Trophoblast cell (in vitro differentiated cells and primary cell): Measurements from ENCODE around the gene PIK3R1.

Experiments
- DNase-seq, 2 donors: peaks; one replicate each; pipeline ENCODE4 v3.0.0-alpha.2; 2016
- H2AFZ ChIP-seq: 2 replicates; pipeline ENCODE4 v1.6.1; 2013; ENCODE audit warnings: low read length, moderate library complexity, mild to moderate bottlenecking; ENCODE audit not compliant: insufficient read depth, poor library complexity
- H2AK5ac ChIP-seq: 2 replicates; pipeline ENCODE4 v1.6.1; 2013; ENCODE audit warnings: mild to moderate bottlenecking, low read length
- H2BK120ac ChIP-seq: 2 replicates; pipeline ENCODE4 v1.6.1; 2013; ENCODE audit warnings: low read length, mild to moderate bottlenecking, moderate library complexity; ENCODE audit not compliant: insufficient read depth, poor library complexity
- H2BK12ac ChIP-seq: 2 replicates; pipeline ENCODE4 v1.6.1; 2013; ENCODE audit warnings: mild to moderate bottlenecking, low read length, moderate library complexity
- H2BK5ac ChIP-seq: 2 replicates; pipeline ENCODE4 v1.6.1; 2013; ENCODE audit warnings: low read length, low read depth, moderate library complexity, mild to moderate bottlenecking; ENCODE audit not compliant: poor library complexity
- H3K14ac ChIP-seq: 2 replicates; pipeline ENCODE4 v1.6.1; 2013; ENCODE audit warnings: mild to moderate bottlenecking, low read length
- H3K18ac ChIP-seq: 2 replicates; pipeline ENCODE4 v1.6.1; 2013; ENCODE audit warnings: mild to moderate bottlenecking, low read length
- H3K23ac ChIP-seq: 2 replicates; pipeline ENCODE4 v1.6.1; 2013; ENCODE audit warnings: low read length
- H3K27ac ChIP-seq: 2 replicates; pipeline ENCODE4 v1.5.1; 2013; ENCODE audit warnings: low read depth, mild to moderate bottlenecking, inconsistent platforms, low read length, moderate library complexity
- H3K27me3 ChIP-seq: 2 replicates; pipeline ENCODE4 v1.6.1; 2013; ENCODE audit warnings: inconsistent platforms, mild to moderate bottlenecking, low read length, moderate library complexity; ENCODE audit not compliant: insufficient read depth
- H3K36me3 ChIP-seq, 2 experiments: 1 replicate in 1 of 2; 2 replicates in 1 of 2; pipeline ENCODE4 v1.6.1; 2013; ENCODE audit warnings: low read length in 2 of 2, mild to moderate bottlenecking in 2 of 2, moderate library complexity in 1 of 2; ENCODE audit not compliant: insufficient read depth in 2 of 2, control insufficient read depth in 1 of 2
- H3K4ac ChIP-seq: 2 replicates; pipeline ENCODE4 v1.6.1; 2013; ENCODE audit warnings: low read depth, mild to moderate bottlenecking, low read length, moderate library complexity
- H3K4me1 ChIP-seq, 2 experiments: 1 replicate in 1 of 2; 2 replicates in 1 of 2; pipeline ENCODE4 v1.6.1; 2013; ENCODE audit warnings: low read length in 2 of 2, mild to moderate bottlenecking in 2 of 2, moderate library complexity in 1 of 2; ENCODE audit not compliant: insufficient read depth in 2 of 2, control insufficient read depth in 1 of 2
- H3K4me2 ChIP-seq: 2 replicates; pipeline ENCODE4 v1.6.1; 2013; ENCODE audit warnings: inconsistent platforms, mild to moderate bottlenecking, low read length, moderate library complexity
- H3K4me3 ChIP-seq: 2 replicates; pipeline ENCODE4 v1.5.1; 2013; ENCODE audit warnings: mild to moderate bottlenecking, low read depth, low read length, inconsistent platforms
- H3K79me1 ChIP-seq: one replicate; pipeline ENCODE4 v1.6.1; 2013; ENCODE audit warnings: low read length
- H3K79me2 ChIP-seq: 2 replicates; pipeline ENCODE4 v1.6.1; 2013; ENCODE audit warnings: low read length, mild to moderate bottlenecking; ENCODE audit not compliant: control insufficient read depth, insufficient read depth, poor library complexity
- H3K9ac ChIP-seq: 2 replicates; pipeline ENCODE4 v1.6.1; 2013; ENCODE audit warnings: mild to moderate bottlenecking, low read length
- H3K9me3 ChIP-seq: 2 replicates; pipeline ENCODE4 v1.6.1; 2013; ENCODE audit warnings: low read depth, mild to moderate bottlenecking, control low read depth, inconsistent platforms, low read length; ENCODE audit not compliant: insufficient read depth
- H4K12ac ChIP-seq: 2 replicates; pipeline ENCODE4 v1.6.1; 2013; ENCODE audit warnings: low read depth, mild to moderate bottlenecking, low read length, moderate library complexity
- H4K8ac ChIP-seq: 2 replicates; pipeline ENCODE4 v1.6.1; 2013; ENCODE audit warnings: low read depth, mild to moderate bottlenecking, low read length, moderate library complexity
- H4K91ac ChIP-seq: one replicate; pipeline ENCODE4 v1.6.1; 2013; ENCODE audit warnings: low read depth, mild to moderate bottlenecking, low read length, moderate library complexity
- WGBS: extraction: QIAGEN DNeasy Blood & Tissue Kit; methylation state at CpG from one replicate; pipeline ENCODE4 v1.1.7; 2013; ENCODE audit warnings: missing lambda C conversion rate; ENCODE audit not compliant: insufficient read length, insufficient coverage; ENCODE audit errors: extremely low coverage; 5-methylcytosine and 5-hydroxymethylcytosine counted together

The PIK3R1 gene

DNA sequence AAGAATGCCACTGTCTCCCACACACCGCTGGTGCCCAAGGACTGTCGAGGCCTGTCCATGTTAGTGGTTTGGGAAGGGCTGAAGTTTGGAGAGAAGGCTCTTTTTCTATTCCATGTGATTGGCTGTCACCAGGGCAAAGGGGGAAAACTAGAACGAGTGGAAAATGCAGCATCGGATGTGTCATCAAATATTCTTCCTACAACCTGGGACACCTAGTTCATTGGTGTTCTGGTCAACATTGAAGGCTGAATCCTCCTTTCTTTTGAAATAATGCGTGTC lies 53.2 kb downstream of the PIK3R1 start:
- H2BK120ac ChIP-seq: no peak overlapping the region
- H3K14ac ChIP-seq: no peak overlapping the region
- no peak overlapping the region for H3K27ac ChIP-seq
- H3K9ac ChIP-seq: no peak overlapping the region
- peaks cover 2 to 3% of the 10 kb centered on the region in 2 experiments for H3K36me3 ChIP-seq
- peak overlapping the region; percentile 19 for H3K4ac ChIP-seq
- H3K18ac ChIP-seq: no peak overlapping the region
- H2BK12ac ChIP-seq: no peak overlapping the region
- no peak overlapping the region for H4K12ac ChIP-seq
- H2AK5ac ChIP-seq: no peak overlapping the region
- H2BK5ac ChIP-seq: no peak overlapping the region
- H3K79me1 ChIP-seq: peaks cover 4% of the 10 kb centered on the region
- H3K4me3 ChIP-seq: no peak overlapping the region
- no peak for DNase-seq
- H3K79me2 ChIP-seq: peaks cover 3% of the 10 kb centered on the region
- no peaks in the 10 kb centered on the region for H3K9me3 ChIP-seq
- H2AFZ ChIP-seq: no peak overlapping the region
- no peak overlapping the region for H4K91ac ChIP-seq
- peak overlapping the region; percentile 7 for H4K8ac ChIP-seq
- no CpG with 5 or more reads among the region's 5 CpGs for WGBS
- no peak overlapping the region for H3K23ac ChIP-seq
- no peak overlapping the region for H3K4me2 ChIP-seq
- H3K4me1 ChIP-seq: peaks cover 3 to 4% of the 10 kb centered on the region in 2 experiments
- no peaks in the 10 kb centered on the region for H3K27me3 ChIP-seq

DNA sequence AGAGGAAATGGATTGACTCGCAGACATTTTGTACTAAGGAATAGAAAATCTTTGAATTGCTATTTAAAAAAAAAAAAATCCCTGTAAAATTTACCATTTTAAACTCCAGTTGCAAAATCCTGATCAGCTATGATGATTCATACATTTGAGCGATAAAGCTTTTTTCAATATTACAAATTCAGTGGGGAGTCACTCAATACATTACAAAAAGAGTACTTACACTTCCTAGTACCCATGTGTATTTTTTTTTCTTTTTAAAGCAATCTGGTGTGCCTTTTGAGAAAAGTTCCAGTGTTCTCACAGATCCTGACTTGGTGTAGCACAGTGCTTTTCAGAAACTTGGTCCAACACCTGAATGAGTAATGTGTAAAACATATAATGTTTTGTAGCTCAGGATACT lies 54.3 kb downstream of the PIK3R1 start:
- Histone ChIP-seq H3K4me2 (no peak overlapping the region), H3K36me3 (peaks cover 2% of the 10 kb centered on the region in 2 experiments), H3K4me1 (peaks cover 3 to 4% of the 10 kb centered on the region in 2 experiments), H3K18ac (no peak overlapping the region), H4K12ac (no peak overlapping the region), H3K9ac (no peak overlapping the region), H2BK5ac (no peak overlapping the region), H2BK120ac (no peak overlapping the region), H4K8ac (no peak overlapping the region), H2AFZ (no peak overlapping the region), H3K4ac (no peak overlapping the region), H2BK12ac (no peak overlapping the region), H2AK5ac (no peak overlapping the region), H4K91ac (no peak overlapping the region), H3K23ac (no peak overlapping the region), H3K27ac (no peak overlapping the region), H3K14ac (no peak overlapping the region), H3K79me2 (peaks cover 3% of the 10 kb centered on the region), H3K4me3 (no peak overlapping the region), H3K79me1 (peaks cover 4% of the 10 kb centered on the region), H3K27me3 (no peaks in the 10 kb centered on the region), H3K9me3 (no peaks in the 10 kb centered on the region)
- no peak for DNase-seq
- WGBS: no CpG with 5 or more reads among the region's 2 CpGs

DNA sequence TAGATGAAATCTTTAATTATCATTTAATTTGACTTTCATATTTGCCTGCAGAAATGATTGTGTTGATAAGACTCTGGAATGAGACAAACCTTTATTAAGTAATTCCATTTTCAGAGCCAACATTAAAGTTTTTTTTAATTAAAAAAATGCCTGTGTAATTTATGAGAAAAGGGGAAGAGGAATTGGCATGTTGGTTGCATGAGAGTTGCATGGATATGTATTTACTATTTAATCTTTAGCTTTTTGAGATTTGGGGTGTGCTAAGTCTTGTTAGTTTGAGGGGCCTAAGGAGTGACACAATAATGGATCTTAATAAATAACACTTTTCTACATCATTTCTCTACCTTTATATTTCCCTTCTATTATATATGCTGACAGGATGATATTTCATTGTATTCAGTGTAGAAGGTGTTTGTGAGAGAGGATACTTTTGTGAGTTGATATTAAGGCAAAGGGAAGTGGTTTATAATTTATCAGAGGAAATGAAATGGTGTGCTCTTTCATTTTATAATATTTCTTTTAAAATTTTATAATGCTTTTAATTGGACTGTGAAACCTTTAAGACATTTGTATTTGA lies 54.9 kb downstream of the PIK3R1 start:
- no peak overlapping the region for H3K9ac ChIP-seq
- H2BK12ac ChIP-seq: no peak overlapping the region
- peaks cover 0 to 2% of the 10 kb centered on the region in 2 experiments for H3K36me3 ChIP-seq
- no peak overlapping the region for H2AK5ac ChIP-seq
- no peak overlapping the region for H2BK5ac ChIP-seq
- no peaks in the 10 kb centered on the region for H3K9me3 ChIP-seq
- H2AFZ ChIP-seq: no peak overlapping the region
- no peaks in the 10 kb centered on the region for H3K27me3 ChIP-seq
- H4K12ac ChIP-seq: no peak overlapping the region
- H3K79me2 ChIP-seq: peaks cover 3% of the 10 kb centered on the region
- H2BK120ac ChIP-seq: no peak overlapping the region
- no peak for DNase-seq
- H3K14ac ChIP-seq: no peak overlapping the region
- H3K27ac ChIP-seq: no peak overlapping the region
- H3K23ac ChIP-seq: no peak overlapping the region
- H3K4me2 ChIP-seq: no peak overlapping the region
- no peak overlapping the region for H4K8ac ChIP-seq
- no peak overlapping the region for H3K4me3 ChIP-seq
- H3K4ac ChIP-seq: no peak overlapping the region
- peaks cover 4% of the 10 kb centered on the region for H3K79me1 ChIP-seq
- no peak overlapping the region for H3K18ac ChIP-seq
- peaks cover 3 to 6% of the 10 kb centered on the region in 2 experiments for H3K4me1 ChIP-seq
- H4K91ac ChIP-seq: no peak overlapping the region

DNA sequence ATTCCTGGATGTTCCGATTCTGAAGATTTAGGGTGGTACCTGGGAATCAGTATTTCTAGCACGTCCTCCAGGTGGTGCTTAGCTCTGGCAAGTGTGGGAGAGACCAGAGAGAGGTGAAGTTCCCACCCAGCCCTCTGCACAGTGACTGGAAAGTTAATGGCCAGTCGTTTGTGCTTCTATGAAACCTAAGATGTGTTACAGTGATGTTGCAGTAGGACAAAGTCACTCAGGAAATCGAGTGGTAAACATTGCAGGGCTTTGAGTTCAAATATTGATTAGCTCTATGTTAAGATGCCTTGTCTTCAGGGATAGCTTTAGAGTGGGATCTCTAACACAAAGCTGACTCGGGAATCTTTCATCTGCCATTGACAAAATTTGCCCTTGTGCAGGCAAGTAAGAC lies 55.6 kb downstream of the PIK3R1 start:
- no peak overlapping the region for H3K27ac ChIP-seq

More for the DNA sequence above, 55.6 kb downstream of the PIK3R1 start:
- Histone ChIP-seq H2BK5ac (no peak overlapping the region), H2AK5ac (no peak overlapping the region), H3K23ac (no peak overlapping the region), H2BK120ac (no peak overlapping the region), H3K36me3 (peaks cover 0 to 1% of the 10 kb centered on the region in 2 experiments), H2AFZ (no peak overlapping the region), H3K4ac (no peak overlapping the region), H4K8ac (no peak overlapping the region), H3K79me2 (peaks cover 3% of the 10 kb centered on the region), H3K4me1 (peaks cover 3 to 6% of the 10 kb centered on the region in 2 experiments), H3K18ac (no peak overlapping the region), H3K4me2 (no peak overlapping the region), H3K27me3 (no peaks in the 10 kb centered on the region), H2BK12ac (no peak overlapping the region), H3K14ac (no peak overlapping the region), H3K9ac (no peak overlapping the region), H3K9me3 (no peaks in the 10 kb centered on the region), H4K12ac (no peak overlapping the region), H3K79me1 (peaks cover 4% of the 10 kb centered on the region), H4K91ac (no peak overlapping the region), H3K4me3 (no peak overlapping the region)
- no CpG with 5 or more reads among the region's 5 CpGs for WGBS
- no peak for DNase-seq
